WTC11 (cell line): ENCODE results near the gene PPP1R12B. TPM values are rescaled to one million over a fixed set of nuclear protein-coding genes. Genes with fewer than 3 reads are reported as not detected.

ENCODE experiments used
- ATAC-seq: fragments of 200-7000 bp; cut with Tn5 transposase; 2 replicates; pipeline ENCODE4 v1.10.0; 2021; ENCODE audit warnings: mild to moderate bottlenecking, moderate library complexity
- CTCF ChIA-PET: fragments of 300-600 bp; sonication (Branson Sonifier 250); formaldehyde crosslinking; loops from one replicate; lab custom pipeline; 2021; ENCODE audit warnings: antibody characterized with exemption; lab: Charles Lee
- POLR2A ChIA-PET: fragments of 350-600 bp; sonication (Branson Sonifier 250); formaldehyde crosslinking; loops from one replicate; lab custom pipeline; 2021; ENCODE audit warnings: antibody characterized with exemption; lab: Charles Lee
- DNase-seq: peaks from one replicate; pipeline ENCODE4 v3.0.0; 2021; ENCODE audit warnings: low spot score
- H3K27ac Mint-ChIP-seq: 2 replicates; pipeline ENCODE4 v1.8.0; 2021; ENCODE audit warnings: mixed read lengths
- H3K27me3 Mint-ChIP-seq: 2 replicates; pipeline ENCODE4 v1.8.0; 2021; ENCODE audit warnings: low read depth, mild to moderate bottlenecking, moderate library complexity, mixed read lengths
- H3K36me3 Mint-ChIP-seq: 2 replicates; pipeline ENCODE4 v1.8.0; 2021; ENCODE audit warnings: mixed read lengths
- H3K4me1 Mint-ChIP-seq: 2 replicates; pipeline ENCODE4 v1.8.0; 2022; ENCODE audit warnings: mixed read lengths
- H3K4me3 Mint-ChIP-seq: 2 replicates; pipeline ENCODE4 v1.8.0; 2021; ENCODE audit warnings: mild to moderate bottlenecking, moderate library complexity, mixed read lengths
- H3K9me3 Mint-ChIP-seq: 2 replicates; pipeline ENCODE4 v1.8.0; 2021; ENCODE audit warnings: mixed read lengths
- ATF1 ChIP-seq: sonication (generic); formaldehyde crosslinking; IDR thresholded peaks from 2 replicates; pipeline ENCODE4 v1.8.1; 2023; ENCODE audit warnings: mild to moderate bottlenecking, moderate library complexity, missing genetic modification reagents
- CREB1 ChIP-seq: sonication (generic); formaldehyde crosslinking; IDR thresholded peaks from 2 replicates; pipeline ENCODE4 v1.8.0; 2023; ENCODE audit warnings: mild to moderate bottlenecking, missing genetic modification reagents
- CREM ChIP-seq: sonication (generic); formaldehyde crosslinking; IDR thresholded peaks from 2 replicates; pipeline ENCODE4 v1.8.1; 2022; ENCODE audit warnings: mild to moderate bottlenecking, missing genetic modification reagents, moderate library complexity
- FOXJ3 ChIP-seq: sonication (generic); formaldehyde crosslinking; IDR thresholded peaks from 2 replicates; pipeline ENCODE4 v1.9.0; 2021; ENCODE audit warnings: missing genetic modification reagents, mild to moderate bottlenecking, borderline replicate concordance
- HMGA2 ChIP-seq: fragments of 250-450 bp; sonication (Bioruptor Pico); IDR thresholded peaks from 2 replicates; pipeline ENCODE4 v1.4.0; 2021; ENCODE audit warnings: mild to moderate bottlenecking, moderate library complexity
- IRF2 ChIP-seq: sonication (generic); formaldehyde crosslinking; IDR thresholded peaks from 2 replicates; pipeline ENCODE4 v1.8.0; 2022; ENCODE audit warnings: low read depth, missing genetic modification reagents, borderline replicate concordance
- JAZF1 ChIP-seq: fragments of 250-450 bp; sonication (Bioruptor Pico); IDR thresholded peaks from 2 replicates; pipeline ENCODE4 v1.9.0; 2021; ENCODE audit warnings: moderate library complexity, mild to moderate bottlenecking, inconsistent platforms
- JUN ChIP-seq: sonication (generic); formaldehyde crosslinking; IDR thresholded peaks from 2 replicates; pipeline ENCODE4 v1.8.0; 2023; ENCODE audit warnings: mild to moderate bottlenecking, missing genetic modification reagents
- KAT7 ChIP-seq: sonication (generic); formaldehyde crosslinking; IDR thresholded peaks from 2 replicates; pipeline ENCODE4 v1.8.1; 2023; ENCODE audit warnings: missing genetic modification reagents, mild to moderate bottlenecking, borderline replicate concordance
- MYBL2 ChIP-seq: sonication (generic); formaldehyde crosslinking; IDR thresholded peaks from 2 replicates; pipeline ENCODE4 v1.8.1; 2023; ENCODE audit warnings: mild to moderate bottlenecking, moderate library complexity, missing genetic modification reagents
- NR1H2 ChIP-seq: sonication (generic); formaldehyde crosslinking; IDR thresholded peaks from 2 replicates; pipeline ENCODE4 v1.9.0; 2021; ENCODE audit warnings: mild to moderate bottlenecking, moderate library complexity, missing genetic modification reagents
- SMAD4 ChIP-seq: sonication (generic); formaldehyde crosslinking; IDR thresholded peaks from 2 replicates; pipeline ENCODE4 v1.8.0; 2022; ENCODE audit warnings: mild to moderate bottlenecking, missing genetic modification reagents
- TEAD4 ChIP-seq: sonication (generic); formaldehyde crosslinking; IDR thresholded peaks from 2 replicates; pipeline ENCODE4 v1.8.0; 2022; ENCODE audit warnings: mild to moderate bottlenecking, missing genetic modification reagents
- ZNF121 ChIP-seq: sonication (generic); formaldehyde crosslinking; IDR thresholded peaks from 2 replicates; pipeline ENCODE4 v1.8.0; 2023; ENCODE audit warnings: missing genetic modification reagents
- ZNF232 ChIP-seq: sonication (generic); formaldehyde crosslinking; IDR thresholded peaks from 2 replicates; pipeline ENCODE4 v1.8.0; 2022; ENCODE audit warnings: mild to moderate bottlenecking, missing genetic modification reagents
- ZNF423 ChIP-seq: fragments of 250-450 bp; sonication (Bioruptor Pico); IDR thresholded peaks from 2 replicates; pipeline ENCODE4 v2.1.2; 2022; ENCODE audit warnings: mild to moderate bottlenecking, moderate library complexity
- total RNA-seq: library from RNA; stranded (reverse); gene quantifications from 3 replicates; pipeline ENCODE4 v1.2.3, GENCODE V29; 2021
- TF ChIP-seq, protein P1 (sequence below): fragments of 200-600 bp; IDR thresholded peaks from 2 replicates; pipeline ENCODE4 v1.8.0; 2022; ENCODE audit warnings: antibody characterized with exemption
- TF ChIP-seq, protein P2 (sequence below): sonication (generic); formaldehyde crosslinking; IDR thresholded peaks from 2 replicates; pipeline ENCODE4 v1.8.0; 2023; ENCODE audit warnings: missing genetic modification reagents, mild to moderate bottlenecking, borderline replicate concordance
- TF ChIP-seq, protein P3 (sequence below): fragments of 250-450 bp; sonication (Bioruptor Pico); IDR thresholded peaks from 2 replicates; pipeline ENCODE4 v1.9.0; 2021; ENCODE audit warnings: mild to moderate bottlenecking
- TF ChIP-seq, protein P4 (sequence below): fragments of 250-450 bp; sonication (Bioruptor Pico); IDR thresholded peaks from 2 replicates; pipeline ENCODE4 v1.9.0; 2021; ENCODE audit warnings: mild to moderate bottlenecking, borderline replicate concordance

The PPP1R12B gene
- total RNA-seq, 1 experiment from 2014 or later, result 19.2 TPM

DNA sequence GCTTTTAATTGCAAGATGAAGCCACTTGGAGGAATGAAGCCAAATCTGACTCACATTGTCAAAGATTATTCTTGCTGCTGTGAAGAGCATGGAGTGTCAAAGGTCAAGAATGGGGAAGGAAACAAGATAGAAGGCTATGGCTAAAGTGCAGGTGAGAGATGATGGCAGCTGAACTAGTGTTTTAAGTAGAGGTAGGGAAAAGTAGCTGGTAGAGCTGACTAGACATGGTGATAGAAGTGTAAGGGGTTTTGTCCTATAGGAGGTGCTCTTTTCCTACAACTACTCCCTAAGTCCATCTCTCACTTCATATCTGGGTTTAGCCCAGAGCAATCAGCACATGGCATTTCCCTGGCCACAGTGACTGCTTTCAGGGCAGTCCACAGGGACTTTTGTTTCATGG is 18.6 kb upstream of the PPP1R12B start:
- Mint-ChIP-seq H3K9me3 (no peaks in the 10 kb centered on the region), H3K4me3 (no peak overlapping the region)
- peak; percentile 87 for ATAC-seq
- POLR2A ChIA-PET, result no interaction called here
- TF ChIP-seq CREB1 (CRISPR knock-in tag), result no peak
- TF ChIP-seq, protein P1, sequence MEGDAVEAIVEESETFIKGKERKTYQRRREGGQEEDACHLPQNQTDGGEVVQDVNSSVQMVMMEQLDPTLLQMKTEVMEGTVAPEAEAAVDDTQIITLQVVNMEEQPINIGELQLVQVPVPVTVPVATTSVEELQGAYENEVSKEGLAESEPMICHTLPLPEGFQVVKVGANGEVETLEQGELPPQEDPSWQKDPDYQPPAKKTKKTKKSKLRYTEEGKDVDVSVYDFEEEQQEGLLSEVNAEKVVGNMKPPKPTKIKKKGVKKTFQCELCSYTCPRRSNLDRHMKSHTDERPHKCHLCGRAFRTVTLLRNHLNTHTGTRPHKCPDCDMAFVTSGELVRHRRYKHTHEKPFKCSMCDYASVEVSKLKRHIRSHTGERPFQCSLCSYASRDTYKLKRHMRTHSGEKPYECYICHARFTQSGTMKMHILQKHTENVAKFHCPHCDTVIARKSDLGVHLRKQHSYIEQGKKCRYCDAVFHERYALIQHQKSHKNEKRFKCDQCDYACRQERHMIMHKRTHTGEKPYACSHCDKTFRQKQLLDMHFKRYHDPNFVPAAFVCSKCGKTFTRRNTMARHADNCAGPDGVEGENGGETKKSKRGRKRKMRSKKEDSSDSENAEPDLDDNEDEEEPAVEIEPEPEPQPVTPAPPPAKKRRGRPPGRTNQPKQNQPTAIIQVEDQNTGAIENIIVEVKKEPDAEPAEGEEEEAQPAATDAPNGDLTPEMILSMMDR, result peak; percentile 22; the same call in 1 of the 2 replicates
- TF ChIP-seq, all 79 proteins: peak for 1
- Mint-ChIP-seq H3K4me1 (no peaks in the 10 kb centered on the region), H3K36me3 (peaks cover 40% of the 10 kb centered on the region), H3K27me3 (no peaks in the 10 kb centered on the region), H3K27ac (peak overlapping the region; percentile 38; the same call in 1 of the 2 replicates)
- DNase-seq, result no peak
- CTCF ChIA-PET, result interaction anchor here (0.6 to 3.4 kb wide), 12 partner anchors 12 to 314 kb away, joined by 3 to 16 read pairs (median 5); partner anchors contain the start of gene UBE2T

DNA sequence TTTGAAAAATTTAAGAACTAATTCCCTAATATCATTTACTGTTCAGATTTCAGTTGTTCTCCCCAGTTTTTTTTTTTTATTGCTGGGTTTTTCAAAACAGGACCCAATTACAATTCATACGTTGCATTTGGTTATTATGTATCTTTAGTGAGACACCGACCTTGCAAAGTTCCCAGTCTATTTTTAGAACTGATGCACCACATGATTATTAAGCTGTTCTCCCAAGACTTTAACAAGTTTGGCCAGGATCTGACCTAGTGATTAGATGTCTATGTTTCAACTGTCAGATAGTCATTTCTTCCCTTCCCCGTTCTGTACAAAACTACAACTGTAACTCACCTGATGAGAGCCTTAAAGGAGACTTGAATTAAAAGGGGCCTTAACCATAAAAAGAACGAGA is 14.6 kb upstream of the PPP1R12B start:
- H3K27me3 Mint-ChIP-seq, result no peaks in the 10 kb centered on the region
- DNase-seq (no peak), ATAC-seq (no peak)
- TF ChIP-seq CREM (CRISPR knock-in tag) (no peak), ATF1 (CRISPR knock-in tag) (no peak), ZNF232 (CRISPR knock-in tag) (no peak), KAT7 (no peak), JAZF1 (CRISPR knock-in tag) (no peak), MYBL2 (CRISPR knock-in tag) (no peak), IRF2 (CRISPR knock-in tag) (no peak), SMAD4 (CRISPR knock-in tag) (no peak), ZNF423 (CRISPR knock-in tag) (no peak), HMGA2 (CRISPR knock-in tag) (no peak), JUN (CRISPR knock-in tag) (no peak), TEAD4 (CRISPR knock-in tag) (no peak), FOXJ3 (CRISPR knock-in tag) (no peak), ZNF121 (no peak), NR1H2 (CRISPR knock-in tag) (no peak)
- TF ChIP-seq, protein P2, sequence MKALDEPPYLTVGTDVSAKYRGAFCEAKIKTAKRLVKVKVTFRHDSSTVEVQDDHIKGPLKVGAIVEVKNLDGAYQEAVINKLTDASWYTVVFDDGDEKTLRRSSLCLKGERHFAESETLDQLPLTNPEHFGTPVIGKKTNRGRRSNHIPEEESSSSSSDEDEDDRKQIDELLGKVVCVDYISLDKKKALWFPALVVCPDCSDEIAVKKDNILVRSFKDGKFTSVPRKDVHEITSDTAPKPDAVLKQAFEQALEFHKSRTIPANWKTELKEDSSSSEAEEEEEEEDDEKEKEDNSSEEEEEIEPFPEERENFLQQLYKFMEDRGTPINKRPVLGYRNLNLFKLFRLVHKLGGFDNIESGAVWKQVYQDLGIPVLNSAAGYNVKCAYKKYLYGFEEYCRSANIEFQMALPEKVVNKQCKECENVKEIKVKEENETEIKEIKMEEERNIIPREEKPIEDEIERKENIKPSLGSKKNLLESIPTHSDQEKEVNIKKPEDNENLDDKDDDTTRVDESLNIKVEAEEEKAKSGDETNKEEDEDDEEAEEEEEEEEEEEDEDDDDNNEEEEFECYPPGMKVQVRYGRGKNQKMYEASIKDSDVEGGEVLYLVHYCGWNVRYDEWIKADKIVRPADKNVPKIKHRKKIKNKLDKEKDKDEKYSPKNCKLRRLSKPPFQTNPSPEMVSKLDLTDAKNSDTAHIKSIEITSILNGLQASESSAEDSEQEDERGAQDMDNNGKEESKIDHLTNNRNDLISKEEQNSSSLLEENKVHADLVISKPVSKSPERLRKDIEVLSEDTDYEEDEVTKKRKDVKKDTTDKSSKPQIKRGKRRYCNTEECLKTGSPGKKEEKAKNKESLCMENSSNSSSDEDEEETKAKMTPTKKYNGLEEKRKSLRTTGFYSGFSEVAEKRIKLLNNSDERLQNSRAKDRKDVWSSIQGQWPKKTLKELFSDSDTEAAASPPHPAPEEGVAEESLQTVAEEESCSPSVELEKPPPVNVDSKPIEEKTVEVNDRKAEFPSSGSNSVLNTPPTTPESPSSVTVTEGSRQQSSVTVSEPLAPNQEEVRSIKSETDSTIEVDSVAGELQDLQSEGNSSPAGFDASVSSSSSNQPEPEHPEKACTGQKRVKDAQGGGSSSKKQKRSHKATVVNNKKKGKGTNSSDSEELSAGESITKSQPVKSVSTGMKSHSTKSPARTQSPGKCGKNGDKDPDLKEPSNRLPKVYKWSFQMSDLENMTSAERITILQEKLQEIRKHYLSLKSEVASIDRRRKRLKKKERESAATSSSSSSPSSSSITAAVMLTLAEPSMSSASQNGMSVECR (CRISPR knock-in tag), result no peak
- TF ChIP-seq, protein P3, sequence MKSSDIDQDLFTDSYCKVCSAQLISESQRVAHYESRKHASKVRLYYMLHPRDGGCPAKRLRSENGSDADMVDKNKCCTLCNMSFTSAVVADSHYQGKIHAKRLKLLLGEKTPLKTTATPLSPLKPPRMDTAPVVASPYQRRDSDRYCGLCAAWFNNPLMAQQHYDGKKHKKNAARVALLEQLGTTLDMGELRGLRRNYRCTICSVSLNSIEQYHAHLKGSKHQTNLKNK (CRISPR knock-in tag), result no peak
- TF ChIP-seq, protein P4, sequence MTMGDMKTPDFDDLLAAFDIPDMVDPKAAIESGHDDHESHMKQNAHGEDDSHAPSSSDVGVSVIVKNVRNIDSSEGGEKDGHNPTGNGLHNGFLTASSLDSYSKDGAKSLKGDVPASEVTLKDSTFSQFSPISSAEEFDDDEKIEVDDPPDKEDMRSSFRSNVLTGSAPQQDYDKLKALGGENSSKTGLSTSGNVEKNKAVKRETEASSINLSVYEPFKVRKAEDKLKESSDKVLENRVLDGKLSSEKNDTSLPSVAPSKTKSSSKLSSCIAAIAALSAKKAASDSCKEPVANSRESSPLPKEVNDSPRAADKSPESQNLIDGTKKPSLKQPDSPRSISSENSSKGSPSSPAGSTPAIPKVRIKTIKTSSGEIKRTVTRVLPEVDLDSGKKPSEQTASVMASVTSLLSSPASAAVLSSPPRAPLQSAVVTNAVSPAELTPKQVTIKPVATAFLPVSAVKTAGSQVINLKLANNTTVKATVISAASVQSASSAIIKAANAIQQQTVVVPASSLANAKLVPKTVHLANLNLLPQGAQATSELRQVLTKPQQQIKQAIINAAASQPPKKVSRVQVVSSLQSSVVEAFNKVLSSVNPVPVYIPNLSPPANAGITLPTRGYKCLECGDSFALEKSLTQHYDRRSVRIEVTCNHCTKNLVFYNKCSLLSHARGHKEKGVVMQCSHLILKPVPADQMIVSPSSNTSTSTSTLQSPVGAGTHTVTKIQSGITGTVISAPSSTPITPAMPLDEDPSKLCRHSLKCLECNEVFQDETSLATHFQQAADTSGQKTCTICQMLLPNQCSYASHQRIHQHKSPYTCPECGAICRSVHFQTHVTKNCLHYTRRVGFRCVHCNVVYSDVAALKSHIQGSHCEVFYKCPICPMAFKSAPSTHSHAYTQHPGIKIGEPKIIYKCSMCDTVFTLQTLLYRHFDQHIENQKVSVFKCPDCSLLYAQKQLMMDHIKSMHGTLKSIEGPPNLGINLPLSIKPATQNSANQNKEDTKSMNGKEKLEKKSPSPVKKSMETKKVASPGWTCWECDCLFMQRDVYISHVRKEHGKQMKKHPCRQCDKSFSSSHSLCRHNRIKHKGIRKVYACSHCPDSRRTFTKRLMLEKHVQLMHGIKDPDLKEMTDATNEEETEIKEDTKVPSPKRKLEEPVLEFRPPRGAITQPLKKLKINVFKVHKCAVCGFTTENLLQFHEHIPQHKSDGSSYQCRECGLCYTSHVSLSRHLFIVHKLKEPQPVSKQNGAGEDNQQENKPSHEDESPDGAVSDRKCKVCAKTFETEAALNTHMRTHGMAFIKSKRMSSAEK (CRISPR knock-in tag), result no peak
- no peak overlapping the region for H3K4me3 Mint-ChIP-seq
- peaks cover 48% of the 10 kb centered on the region for H3K36me3 Mint-ChIP-seq
- no peaks in the 10 kb centered on the region for H3K9me3 Mint-ChIP-seq
- no peak overlapping the region for H3K27ac Mint-ChIP-seq
- CTCF ChIA-PET, result no interaction called here
- 0 out of 2 replicates have a peak, but pooled peaks cover 2% of the 10 kb centered on the region for H3K4me1 Mint-ChIP-seq
- POLR2A ChIA-PET, result no interaction called here
